GM10266 (cell line): Measurements from ENCODE around the gene GNB3.
"Not testable (repeated sequence)": the region's sequence is repeated elsewhere in the genome, so short reads cannot be mapped to it uniquely, and the experiment has no call there.

Experiments
- DNase-seq: peaks from one replicate; pipeline ENCODE4 v3.0.0; 2012; ENCODE audit errors: extremely low spot score
- TF ChIP-seq, protein P1 (sequence below): IDR thresholded peaks from 2 replicates; pipeline ENCODE4 v1.5.1; 2012; ENCODE audit warnings: mild to moderate bottlenecking, low read depth; ENCODE audit not compliant: control insufficient read depth, insufficient read depth; ENCODE audit errors: missing control alignments

The GNB3 gene

DNA sequence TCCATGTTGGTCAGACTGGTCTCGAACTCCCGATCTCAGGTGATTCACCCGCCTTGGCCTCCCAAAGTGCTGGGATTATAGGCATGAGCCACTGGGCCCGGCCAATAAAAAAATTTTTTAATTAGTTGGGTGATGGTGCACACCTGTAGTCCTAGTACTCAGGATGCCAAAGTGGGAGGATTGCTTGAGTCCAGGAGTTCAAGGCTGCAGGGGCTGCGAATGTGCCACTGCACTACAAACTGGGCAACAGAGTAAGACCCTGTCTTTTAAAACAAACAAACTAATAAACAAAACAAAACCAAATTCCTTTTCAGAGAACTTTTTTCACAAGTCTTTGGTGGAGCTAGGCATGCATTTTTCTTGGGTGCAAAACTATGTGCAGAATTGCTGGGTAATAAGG, 42.5 kb downstream of the GNB3 start:
- DNase-seq: no peak
- TF ChIP-seq, protein P1, sequence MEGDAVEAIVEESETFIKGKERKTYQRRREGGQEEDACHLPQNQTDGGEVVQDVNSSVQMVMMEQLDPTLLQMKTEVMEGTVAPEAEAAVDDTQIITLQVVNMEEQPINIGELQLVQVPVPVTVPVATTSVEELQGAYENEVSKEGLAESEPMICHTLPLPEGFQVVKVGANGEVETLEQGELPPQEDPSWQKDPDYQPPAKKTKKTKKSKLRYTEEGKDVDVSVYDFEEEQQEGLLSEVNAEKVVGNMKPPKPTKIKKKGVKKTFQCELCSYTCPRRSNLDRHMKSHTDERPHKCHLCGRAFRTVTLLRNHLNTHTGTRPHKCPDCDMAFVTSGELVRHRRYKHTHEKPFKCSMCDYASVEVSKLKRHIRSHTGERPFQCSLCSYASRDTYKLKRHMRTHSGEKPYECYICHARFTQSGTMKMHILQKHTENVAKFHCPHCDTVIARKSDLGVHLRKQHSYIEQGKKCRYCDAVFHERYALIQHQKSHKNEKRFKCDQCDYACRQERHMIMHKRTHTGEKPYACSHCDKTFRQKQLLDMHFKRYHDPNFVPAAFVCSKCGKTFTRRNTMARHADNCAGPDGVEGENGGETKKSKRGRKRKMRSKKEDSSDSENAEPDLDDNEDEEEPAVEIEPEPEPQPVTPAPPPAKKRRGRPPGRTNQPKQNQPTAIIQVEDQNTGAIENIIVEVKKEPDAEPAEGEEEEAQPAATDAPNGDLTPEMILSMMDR: no peak

DNA sequence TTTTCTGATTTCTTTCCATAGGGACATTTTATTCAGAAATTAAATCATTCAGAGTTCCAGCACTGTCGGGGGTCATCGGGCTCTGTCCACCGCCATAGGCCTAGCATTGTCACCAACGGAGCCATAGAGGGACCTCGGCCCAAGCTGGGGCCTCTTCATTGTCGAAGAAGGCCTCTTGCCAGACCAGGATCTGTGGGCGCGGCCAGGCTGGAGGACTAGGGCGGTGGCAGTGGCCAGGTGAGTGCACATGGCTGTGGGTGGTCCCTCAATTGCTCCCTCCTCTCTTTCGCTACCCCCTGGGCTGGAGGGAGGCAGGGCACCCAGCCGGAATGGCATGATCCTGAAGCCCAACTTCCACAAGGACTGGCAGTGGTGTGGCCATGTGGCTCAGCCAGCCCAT, 43.0 kb downstream of the GNB3 start:
- DNase-seq: no peak
- TF ChIP-seq, protein P1: no peak

DNA sequence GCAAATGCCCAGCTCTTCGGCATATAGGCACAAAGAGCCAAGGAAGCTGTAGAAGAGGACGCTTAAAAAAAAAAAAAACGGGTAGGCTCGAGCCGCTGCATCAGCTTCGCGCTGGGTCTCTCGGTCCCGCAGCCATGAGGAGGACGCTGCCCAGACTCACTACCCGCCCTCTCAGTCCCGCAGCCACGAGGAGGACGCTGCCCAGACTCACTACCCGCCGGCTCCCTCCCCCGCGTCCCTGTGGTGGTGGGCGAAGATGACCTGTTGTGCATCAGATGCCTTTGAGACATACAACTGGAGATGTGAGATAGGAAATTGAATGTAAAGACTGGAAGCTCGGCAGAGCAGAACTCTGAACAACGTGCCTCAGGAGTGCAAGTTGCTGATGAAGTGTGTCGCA, 43.8 kb downstream of the GNB3 start:
- DNase-seq: no peak
- TF ChIP-seq, protein P1: no peak

DNA sequence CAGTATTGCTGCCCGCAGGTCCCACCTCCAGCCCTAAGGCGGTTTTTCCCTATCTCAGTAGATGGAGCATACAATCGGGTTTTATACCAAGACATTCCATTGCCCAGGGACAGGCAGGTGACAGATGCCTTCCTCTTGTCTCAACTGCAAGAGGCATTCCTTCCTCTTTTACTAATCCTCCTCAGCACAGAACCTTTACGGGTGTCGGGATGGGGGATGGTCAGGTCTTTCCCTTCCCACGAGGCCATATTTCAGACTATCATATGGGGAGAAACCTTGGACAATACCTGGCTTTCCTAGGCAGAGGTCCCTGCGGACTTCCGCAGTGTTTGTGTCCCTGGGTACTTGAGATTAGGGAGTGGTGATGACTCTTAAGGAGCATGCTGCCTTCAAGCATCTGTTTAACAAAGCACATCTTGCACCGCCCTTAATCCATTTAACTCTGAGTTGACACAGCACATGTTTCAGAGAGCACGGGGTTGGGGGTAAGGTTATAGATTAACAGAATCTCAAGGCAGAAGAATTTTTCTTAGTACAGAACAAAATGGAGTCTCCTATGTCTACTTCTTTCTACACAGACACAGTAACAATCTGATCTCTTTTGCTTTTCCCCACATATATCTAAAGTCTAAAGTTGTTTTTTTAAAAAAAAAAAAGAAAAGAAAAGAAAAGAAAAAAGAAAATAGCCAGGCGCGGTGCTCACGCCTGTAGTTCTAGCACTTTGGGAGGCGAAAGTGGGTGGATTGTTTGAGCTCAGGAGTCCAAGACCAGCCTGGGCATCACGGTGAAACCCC, 45.7 kb downstream of the GNB3 start:
- not testable (repeated sequence) for DNase-seq

DNA sequence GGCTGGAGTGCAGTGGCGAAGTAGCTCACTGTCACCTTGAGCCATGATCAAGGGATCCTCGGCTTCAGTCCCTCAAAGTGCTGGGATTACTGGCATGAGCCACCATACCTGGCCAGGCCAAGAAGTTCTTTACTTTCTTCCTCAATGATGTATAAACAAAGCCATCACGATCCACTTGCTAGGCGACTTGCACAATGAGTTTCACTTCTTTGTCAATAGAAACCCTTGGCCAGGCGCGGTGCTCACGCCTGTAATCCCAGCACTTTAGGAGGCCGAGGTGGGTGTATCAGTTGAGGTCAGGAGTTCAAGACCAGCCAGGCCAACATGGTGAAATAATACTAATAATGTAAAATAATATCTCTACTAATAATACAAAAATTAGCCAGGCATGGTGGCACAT, 46.7 kb downstream of the GNB3 start:
- TF ChIP-seq, protein P1: no peak
- DNase-seq: no peak

DNA sequence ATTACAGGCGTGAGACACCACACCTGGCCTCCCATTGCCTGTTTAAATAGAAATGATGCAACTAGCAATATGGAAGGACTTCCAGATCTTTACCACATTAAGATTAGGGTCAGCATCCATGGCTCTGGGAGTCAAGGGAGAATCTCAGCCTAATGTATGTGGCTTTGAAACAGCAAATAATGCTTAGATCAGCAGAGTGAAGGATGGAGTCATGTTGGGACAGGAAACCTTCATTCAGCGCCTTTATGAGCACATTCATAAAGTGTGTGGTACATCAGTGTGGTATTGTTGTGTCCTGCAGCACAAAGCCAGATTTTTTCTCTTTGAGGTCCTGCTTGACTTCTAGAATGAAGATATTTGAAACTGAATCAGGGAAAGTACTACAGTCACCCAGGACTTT, 47.6 kb downstream of the GNB3 start:
- TF ChIP-seq, protein P1: no peak
- DNase-seq: no peak

DNA sequence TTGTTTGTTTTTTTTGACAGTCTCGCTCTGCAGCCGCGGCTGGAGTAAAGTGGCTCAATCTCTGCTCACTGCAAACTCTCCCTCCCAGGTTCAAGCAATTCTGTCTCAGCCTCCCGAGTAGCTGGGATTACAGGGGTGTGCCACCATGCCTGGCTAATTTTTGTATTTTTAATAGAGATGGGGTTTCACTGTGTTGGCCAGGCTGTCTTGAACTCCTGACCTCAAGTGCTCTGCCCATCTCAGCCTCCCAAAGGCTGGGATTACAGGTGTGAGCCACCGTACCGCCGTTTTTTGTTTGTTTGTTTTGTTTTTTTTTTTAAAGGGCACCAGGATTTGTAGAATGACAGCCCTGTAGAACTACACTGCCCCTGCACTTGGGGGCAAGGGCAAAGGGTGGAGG, 48.1 kb downstream of the GNB3 start:
- DNase-seq: not testable (repeated sequence)

DNA sequence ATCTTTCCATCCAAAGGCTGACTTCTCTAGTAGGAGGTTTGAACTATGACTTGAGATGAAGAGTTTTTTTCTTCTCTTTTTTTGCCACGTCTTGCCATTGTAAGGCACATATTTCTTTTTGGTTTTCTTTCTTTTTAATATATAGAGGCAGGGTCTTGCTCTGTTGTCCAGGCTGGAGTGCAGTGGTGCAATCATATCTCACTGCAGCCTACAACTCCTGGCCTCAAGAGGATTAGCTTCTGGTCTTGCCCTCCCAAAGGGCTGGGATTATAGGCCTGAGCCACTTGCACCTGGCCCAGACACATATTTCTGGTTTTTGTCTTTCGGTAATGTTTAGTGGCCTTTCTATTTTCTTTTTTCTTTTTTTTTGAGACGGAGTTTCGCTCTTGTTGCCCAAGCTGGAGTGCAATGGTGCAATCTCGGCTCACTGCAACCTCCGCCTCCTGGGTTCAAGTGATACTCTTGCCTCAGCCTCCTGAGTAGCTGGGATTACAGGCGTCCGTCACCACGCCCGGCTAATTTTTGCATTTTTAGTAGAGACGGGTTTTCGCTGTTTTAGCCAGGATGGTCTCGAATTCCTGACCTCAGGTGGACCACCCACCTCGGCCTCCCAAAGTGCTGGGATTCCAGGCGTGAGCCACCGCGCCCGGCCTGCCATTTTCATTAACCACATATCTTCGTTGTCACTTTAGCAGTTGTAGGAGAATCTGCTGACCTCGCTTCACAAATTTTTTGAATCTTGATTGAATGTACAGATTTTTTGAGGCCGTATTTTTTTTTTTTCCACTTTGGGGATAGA, 49.2 kb downstream of the GNB3 start:
- DNase-seq: not testable (repeated sequence)
